HG02981 (cell line): Measurements from ENCODE around the gene GLP1R.

Experiments
- ATAC-seq: cut with Tn5 transposase; IDR thresholded peaks from one replicate; pipeline ENCODE4 v1.9.1; 2021; ENCODE audit warnings: mild to moderate bottlenecking, moderate library complexity; ENCODE audit not compliant: unreplicated experiment

The GLP1R gene

DNA sequence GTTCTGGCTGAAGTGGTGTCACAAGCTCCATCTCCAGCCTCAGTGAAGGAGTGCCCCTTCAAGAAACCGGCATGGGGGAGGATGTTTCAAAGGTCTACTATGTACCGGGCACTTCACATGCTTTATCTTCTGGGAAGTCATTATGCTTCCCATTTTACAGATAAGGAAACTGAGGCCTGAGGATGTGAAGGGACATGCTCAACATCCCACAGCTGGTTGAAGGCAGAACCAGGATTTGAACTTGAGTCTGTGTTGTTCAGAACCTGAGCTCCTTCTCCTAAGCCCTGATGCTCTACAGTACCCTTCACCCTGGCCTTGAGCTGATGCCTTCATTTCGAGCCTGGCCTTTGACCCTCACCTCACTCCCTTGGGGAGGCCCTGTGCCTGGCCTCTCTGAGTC lies 13.0 kb downstream of the GLP1R start:
- no peak for ATAC-seq

DNA sequence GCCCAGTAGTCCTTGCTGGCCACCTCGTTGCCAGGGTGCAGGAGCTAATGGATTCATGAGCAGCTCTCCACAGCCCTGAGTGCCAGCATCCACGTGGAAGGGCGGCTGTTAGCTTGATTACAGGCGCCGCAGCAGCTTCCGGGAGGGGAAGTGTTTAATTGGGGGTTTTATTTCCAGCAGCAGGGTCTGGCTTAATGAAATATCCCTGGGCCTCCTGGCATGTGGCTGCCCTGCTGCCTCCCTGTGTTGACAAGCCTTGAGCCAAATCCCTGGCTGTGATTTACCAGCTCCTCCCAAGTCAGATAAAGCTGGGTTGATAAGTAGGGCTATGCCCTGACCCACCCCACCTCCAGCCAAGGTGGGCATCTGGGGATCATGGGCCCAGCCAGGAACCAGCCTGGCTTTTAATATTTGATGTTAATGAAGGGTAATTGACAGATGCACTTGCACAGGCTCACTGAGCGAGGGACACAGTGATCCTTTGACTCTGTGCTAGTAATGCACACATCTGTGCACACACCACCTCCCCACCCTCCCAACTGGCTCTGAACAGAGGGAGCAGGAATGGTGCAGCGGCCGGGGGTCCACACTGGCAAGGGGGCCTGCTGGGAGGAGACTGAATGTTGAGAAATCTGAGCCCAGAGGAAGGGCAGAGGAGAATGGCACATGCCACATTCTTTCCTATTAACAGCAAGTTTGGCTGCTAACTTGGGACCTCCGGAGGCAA lies 13.6 kb downstream of the GLP1R start:
- no peak for ATAC-seq

DNA sequence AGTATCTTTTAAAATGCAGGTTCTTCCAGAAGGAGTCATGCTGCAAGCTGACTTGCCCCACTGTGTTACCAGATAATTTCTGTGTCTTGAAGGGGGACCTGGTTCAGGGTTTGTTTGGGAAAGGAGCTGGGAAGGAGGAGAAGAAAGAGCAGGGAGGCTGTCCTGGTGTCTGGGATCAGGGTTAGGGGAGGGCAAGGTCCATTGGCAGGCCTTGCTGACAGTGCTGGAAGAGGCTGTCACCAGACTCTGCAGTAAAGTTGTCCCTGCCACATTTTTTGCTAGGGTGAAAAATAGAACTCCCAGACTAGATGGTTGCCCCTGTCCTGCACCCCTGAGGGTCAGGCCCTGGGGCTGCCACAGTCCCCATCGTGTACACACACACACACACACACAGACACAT lies 14.9 kb downstream of the GLP1R start:
- no peak for ATAC-seq

DNA sequence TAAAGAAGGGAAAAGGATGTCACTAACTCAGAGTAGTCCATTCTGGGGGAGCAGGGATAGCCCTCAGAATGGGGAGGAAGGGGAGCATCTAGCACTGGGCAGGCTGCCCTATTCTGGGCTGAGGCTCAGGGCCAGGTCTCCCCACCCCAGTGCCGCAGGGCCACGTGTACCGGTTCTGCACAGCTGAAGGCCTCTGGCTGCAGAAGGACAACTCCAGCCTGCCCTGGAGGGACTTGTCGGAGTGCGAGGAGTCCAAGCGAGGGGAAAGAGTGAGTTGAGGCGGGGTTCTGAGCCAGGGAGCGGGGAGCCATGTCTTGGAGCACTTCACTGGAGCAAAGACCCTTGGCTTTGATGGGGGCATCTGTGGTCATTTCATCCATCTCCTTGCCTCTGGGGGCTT lies 17.0 kb downstream of the GLP1R start:
- no peak for ATAC-seq

DNA sequence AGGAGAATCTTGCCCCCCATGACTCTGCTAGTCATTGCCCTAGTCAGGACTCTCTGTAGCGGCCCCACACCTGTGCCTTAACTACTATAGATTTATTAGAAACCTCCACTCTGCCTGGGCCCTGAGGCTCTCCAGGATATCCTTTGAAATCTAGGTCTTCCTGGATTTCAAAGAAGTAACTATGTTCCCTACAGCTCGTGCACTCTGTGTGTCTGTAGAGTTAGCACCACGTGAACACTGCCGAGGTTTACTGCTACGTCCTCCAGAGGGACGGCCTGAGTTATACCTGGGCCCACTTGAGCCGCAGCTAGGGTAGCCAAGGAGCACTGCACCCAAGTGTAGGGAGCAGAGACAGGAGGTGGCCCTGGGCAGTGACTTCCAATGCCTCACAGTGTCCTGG lies 19.8 kb downstream of the GLP1R start:
- no peak for ATAC-seq

DNA sequence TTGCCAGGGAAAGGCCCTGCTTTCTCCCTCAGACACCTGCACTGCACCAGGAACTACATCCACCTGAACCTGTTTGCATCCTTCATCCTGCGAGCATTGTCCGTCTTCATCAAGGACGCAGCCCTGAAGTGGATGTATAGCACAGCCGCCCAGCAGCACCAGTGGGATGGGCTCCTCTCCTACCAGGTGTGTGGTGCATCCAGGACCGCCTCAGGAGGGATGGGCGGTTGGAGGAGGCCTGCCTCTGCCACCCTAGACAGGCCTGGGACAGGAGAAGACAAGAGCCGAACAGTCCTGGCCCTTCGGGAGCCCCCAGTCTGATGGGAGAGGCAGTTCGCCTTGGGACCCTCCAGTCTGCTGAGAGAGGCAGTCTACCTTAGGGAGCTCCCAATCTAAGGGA lies 24.2 kb downstream of the GLP1R start:
- ATAC-seq, result no peak

DNA sequence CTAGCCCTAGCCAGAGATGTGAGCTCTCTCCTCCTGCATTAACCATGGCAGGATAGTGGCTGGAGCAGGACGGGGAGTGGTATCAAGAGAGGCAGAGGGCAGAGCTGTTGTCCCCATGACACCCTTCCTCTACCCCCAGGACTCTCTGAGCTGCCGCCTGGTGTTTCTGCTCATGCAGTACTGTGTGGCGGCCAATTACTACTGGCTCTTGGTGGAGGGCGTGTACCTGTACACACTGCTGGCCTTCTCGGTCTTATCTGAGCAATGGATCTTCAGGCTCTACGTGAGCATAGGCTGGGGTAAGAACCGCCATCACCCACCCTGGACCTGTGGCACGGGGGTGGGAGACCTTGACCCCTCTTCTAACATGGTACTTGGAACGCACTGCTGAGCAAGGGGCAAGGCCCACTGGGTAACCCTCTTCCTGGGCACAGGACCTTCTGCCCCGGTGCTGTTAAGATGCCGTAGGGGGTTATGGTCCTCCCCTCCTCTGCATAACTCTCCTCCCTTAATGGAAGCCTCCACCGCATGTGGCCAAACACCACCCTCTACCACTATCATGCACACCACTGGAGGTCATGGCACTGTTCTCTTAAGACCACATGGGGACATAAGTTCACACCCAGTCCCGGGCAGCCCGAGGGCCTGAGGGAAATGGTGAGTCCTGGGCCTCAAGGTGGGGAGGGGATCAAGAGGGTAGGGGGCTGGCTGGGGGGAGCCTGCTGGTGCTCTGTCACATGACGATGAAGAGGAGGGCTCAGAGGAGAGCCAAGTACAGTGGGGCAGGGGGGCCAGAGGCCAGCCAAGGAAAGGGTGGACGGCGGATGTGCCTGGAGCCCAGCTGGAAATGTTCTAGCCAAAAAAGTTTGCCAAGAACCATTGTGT lies 25.1 kb downstream of the GLP1R start:
- no peak for ATAC-seq

DNA sequence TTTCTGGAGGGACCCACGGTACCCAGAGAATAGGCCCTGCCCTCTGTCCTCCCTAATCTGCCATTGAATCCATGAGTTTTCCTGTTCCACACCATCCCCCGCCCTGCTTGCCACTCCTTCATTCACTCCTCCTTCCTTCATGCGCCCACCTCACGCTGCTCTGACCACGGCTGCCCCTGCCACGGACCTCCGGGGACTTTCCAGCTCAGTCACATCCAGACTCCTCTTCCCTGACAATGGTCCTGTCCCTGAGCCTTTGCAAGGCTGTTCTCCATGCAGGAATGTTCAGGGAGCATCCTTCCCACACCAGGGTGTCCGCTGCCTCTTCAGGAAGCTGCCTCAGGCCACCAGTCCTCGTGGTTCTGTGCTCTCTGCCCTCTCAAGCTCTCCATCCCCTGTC lies 25.9 kb downstream of the GLP1R start:
- no peak for ATAC-seq

DNA sequence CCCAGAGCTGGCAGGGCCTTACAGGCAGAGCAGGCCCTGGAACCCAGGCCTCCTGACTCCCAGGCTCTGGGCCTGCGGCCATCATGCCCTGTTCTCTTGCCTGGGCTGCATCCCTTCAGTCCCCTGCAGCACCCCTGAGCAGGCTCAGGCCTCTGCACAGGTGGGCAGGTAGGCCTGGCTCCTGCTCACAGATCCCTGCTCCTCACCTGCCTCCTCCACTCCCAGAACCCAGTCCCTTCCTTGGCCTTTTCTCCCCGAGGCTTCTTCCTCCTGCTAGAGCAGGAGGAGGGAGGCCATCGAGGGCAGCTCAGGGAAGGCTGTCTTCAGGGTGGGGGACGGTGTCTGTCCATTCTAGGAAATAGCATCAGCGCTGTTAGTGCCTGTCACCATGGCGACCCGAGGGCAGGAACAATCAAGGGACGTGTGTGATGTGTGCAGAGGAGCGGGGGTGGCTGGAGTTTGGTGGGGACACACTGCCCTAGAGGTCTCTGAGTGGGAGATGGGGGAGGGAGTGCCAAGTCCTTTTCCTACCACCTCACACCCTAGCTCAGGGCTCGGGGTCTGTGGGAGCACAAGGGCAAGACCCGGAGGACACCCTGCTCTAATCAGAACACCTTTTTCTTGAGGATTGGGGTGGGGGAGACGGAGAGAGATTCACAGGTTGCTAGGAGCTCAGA lies 26.6 kb downstream of the GLP1R start:
- no peak for ATAC-seq

DNA sequence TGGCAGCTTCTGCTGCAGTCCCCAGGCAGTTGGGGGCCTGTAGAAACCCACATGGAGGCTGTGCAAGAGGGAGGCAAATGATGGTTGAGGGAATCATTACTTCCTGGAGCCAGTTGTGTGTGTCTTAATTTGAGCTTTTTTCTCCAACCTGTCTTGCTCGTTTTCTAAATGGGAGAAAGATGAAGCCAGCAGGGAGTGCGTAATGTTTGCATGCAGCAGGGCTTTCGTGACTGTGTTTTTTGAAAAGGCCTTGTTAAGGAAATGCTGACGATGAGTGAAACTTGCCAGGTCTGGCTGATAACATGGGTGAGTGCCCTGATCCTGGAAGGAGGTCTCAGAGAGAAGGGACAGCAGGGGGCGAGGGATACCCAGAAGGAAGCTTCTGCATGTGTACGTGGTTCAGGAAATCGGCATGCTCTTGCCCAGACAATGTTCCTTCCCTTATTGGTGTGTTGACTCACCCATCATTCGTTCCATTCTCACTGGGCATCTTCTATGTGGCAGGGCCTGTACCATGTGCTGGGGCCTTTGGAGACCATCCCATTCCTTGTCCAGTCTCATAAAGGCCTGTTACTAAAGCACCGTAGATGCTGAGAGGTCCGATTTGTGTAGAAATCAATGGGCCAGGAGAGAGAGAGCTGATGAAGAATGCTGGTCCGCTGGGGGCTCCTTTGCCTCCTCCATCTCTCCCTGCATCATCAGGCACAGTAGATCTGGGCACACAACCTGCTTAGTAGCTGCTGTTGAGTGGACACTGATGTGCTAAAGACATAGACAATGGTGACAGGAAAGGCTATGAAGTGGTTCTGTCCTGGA lies 27.4 kb downstream of the GLP1R start:
- no peak for ATAC-seq

DNA sequence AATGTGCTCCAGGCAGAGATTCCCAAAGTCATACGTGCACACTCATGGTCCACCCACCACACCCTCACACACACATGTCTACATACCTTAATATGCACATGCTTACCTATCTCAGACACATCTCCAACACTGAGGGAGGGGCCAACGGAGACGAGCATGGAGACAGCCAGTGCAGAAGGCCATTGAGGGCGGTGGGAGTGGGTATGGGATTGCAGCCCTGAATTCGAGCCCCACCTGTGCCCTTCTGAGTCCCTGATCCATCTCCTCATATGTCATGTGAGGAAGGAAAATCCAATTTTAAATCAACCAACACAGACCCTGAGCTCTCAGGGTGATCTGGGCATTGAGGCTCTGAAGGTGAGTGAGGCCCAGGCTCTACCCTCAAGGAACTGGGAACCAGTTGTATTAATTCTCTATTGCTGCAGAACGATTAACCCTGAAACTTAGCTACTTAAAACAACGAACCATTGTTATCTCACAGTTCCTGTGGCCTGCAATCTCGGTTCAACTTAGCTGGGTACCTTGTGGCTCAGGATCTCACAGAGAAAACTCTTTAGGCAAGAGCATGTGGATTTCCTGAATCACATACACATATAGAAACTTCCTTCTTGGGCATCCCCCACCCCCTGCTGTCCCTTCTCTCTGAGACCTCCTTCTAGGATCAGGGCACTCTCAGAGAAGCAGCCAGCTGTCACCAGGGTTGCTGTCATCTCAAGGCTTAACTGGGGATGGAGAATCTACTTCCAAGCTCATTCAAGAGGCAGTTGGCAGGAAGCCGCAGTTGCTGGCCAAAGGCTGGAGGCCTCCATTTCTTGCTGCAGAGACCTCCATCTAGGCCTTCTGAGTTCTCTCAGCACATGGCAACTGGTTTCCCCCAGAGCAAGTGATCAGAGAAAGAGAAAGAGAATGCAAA lies 28.3 kb downstream of the GLP1R start:
- ATAC-seq, result no peak

DNA sequence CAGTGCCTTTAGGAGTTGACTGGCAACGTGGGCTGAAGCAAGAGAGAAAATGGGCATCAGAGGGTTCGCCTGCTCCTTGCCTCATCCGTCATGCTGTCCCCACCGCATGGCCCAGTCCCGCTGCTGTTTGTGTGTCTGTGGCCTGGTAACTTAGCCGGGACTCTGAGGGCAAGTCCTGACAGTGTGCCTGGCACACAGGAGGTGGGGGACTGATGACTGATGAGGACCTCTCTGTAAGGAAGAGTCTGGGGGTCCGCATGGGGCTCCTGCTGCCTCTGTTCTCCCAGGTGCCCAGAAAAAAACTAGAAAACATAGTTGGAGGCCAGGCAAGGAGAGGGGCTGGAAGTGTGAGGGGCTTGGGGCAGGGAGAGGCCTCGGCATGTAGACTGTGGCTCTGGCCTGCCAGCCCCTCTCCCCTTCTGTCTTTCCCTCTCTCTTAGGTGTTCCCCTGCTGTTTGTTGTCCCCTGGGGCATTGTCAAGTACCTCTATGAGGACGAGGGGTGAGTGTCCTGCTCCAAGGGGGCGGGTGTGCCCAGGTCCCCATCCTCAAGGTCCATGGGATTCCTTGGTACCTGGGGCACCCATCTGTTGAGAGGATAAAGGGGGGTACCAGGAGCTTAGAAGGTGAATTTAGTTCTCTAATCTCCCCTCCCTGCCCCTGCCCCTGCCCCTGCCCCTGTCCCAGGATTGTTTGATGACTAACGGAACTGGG lies 29.5 kb downstream of the GLP1R start:
- no peak for ATAC-seq

DNA sequence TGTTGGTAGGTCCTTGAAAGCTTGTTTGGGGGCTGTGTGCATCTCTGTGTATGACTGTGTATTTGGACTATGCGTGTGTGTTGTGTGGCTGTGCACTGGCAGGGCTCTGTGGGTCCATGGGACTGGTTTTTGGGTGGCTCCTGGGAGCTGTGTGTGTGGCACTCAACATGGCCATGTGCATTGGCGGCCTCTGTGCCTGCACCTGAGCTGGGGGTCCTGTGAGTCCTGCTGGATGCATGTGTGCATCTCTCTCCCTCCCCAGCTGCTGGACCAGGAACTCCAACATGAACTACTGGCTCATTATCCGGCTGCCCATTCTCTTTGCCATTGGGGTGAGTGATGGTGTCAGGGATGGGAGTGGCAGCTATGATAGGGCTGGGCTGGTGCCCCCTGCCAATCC lies 30.1 kb downstream of the GLP1R start:
- no peak for ATAC-seq

DNA sequence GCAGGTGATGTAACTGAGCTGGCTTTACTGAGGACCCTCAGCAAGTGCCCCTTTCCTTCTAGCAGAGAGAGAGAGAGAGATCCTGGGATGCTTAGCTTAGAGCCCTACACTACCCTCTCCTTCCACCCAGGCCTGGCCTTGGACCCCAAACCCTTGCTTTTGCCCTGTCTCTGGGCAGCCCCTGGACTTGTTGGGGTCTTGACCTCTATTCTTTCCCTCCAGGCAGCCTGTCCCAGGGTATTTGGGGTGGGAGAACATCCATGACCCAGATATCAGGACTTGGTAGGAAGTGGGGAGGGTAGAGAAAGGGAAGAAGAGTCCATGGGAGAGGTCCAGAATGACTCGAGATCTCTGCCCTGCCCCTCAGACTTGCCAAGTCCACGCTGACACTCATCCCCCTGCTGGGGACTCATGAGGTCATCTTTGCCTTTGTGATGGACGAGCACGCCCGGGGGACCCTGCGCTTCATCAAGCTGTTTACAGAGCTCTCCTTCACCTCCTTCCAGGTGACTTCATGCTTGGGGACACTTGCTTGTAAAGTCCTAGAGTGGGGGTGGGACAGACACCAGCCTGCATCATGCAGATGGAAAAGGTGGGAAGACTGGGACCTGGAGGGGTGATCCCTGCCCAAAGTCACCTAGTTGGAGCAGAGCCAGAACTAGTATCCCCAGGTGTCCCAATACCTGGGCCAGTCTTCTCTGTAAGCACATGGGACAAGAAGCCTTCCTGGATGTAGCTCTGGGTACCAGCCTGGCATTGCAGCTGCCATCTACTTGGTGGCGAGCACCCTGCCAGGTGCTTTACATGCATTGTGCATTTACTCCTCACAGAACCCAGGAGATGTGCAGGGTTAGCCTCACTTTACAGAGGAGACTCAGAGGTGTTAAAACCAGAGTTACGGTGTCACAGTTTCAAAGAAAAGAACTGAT lies 30.9 kb downstream of the GLP1R start:
- ATAC-seq, result no peak

DNA sequence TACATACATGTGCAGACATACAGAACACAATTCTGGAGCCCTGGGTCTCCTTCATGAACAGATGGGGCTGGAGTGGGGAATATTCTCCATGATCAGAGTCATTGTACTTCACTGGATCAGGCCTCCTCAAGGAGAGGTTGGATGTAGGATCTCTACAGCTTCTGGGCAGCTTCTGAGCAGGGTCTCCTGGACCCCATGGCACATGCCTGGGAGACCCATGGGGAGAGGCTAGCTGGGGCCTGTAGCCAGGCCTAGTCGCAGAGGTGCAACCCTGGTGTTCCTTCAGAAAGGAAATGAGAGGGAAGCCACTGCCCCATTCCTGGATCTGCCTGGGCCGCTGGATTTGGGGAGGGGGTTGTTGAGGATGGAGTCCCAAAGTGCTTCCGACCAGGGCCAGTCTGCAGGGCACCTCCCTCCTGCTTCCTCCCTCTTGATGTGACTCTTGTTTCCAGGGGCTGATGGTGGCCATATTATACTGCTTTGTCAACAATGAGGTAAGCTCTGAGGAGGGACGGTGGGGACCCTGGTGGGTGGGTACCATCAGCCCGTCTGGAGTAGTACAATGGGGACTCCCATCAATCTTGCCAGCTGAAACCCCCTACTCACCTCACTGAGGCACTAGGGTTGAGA lies 31.8 kb downstream of the GLP1R start:
- ATAC-seq, result no peak

DNA sequence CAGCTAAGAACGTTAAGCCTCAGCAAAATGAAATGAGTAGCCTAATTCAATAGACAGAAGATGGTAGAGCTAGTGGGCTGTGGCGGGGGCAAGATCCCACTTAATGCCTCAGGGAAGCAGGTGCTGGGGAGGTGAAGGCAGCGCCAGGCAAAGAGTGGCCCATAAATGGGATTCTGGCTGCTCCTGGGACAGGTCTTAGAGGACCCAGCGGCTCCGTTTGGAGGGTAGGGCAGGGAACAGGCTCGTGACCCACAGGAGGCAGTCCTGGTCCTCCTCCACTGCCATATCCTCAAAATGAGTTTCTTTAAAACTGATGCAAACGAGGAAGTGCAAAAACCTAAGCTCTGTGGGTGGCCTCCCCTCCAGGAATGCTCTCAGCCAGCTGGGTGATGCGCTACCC lies 33.7 kb downstream of the GLP1R start:
- ATAC-seq, result no peak

DNA sequence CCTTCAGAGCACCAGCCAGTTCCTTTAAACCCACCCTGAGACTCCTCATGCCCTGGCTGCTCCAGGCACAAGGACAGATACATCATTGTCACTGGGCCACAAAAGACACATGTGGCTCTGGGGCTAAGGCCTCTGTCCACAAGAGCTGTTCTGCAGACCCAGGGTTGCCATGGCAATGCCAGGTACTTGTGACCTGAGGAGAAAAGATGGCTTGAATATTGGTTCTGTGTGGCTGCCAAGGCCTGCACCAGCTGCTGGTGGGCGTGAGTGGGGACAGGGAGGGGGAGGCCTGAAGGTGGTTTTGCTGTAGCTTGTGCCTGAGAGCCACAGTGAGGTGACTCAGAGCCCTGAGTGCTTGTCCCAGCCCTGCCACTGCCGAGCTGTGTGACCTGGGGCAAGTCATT lies 34.7 kb downstream of the GLP1R start:
- ATAC-seq, result no peak

DNA sequence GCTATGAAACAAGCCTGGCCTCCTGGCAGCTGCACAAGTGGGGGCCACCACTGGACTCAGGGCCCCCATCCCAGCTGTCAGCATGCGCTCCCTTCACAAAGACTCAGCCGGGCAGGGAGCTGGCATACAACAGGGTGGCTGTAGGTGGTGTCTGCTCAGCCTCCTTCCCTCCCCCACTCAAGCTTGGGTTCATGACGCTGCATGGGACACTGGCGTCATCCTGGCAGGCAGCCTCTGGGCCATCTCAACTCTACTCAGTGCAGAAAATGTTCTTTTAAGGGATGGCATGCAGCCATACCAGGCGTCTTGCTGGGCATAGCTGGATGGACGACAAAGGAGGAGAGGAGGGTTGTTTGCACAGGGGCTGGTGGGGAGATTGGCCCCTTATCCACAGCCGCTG lies 35.9 kb downstream of the GLP1R start:
- ATAC-seq, result no peak
